Left lung (tissue), 10 donors: ENCODE results near the gene TTLL10. TPM values are rescaled to one million over a fixed set of nuclear protein-coding genes. Genes with fewer than 3 reads are reported as not detected.

Experiments used
- ATAC-seq: fragments of 200-7000 bp; cut with Tn5 transposase; one replicate; pipeline ENCODE4 v1.9.1; 2020; ENCODE audit warnings: moderate library complexity
- DNase-seq, 4 donors: peaks; one replicate each; pipeline ENCODE4 v3.0.0-alpha.2; 2013 to 2020
- H3K27ac ChIP-seq, 2 donors: fragments of 200-600 bp; sonication (generic) in 1 of 2; one replicate each; pipeline versions ENCODE4 v1.5.0 to v1.8.0; 2020 to 2021
- H3K27me3 ChIP-seq, 2 donors: fragments of 200-600 bp; sonication (generic) in 1 of 2; one replicate each; pipeline versions ENCODE4 v1.5.0 to v1.8.0; 2020 to 2021
- H3K36me3 ChIP-seq, 2 donors: fragments of 200-600 bp; sonication (generic) in 1 of 2; one replicate each; pipeline versions ENCODE4 v1.5.0 to v1.8.0; 2020 to 2021
- H3K4me1 ChIP-seq, 2 donors: fragments of 200-600 bp; one replicate each; pipeline ENCODE4 v1.8.0; 2021
- H3K4me3 ChIP-seq, 2 donors: fragments of 200-600 bp; sonication (generic) in 1 of 2; one replicate each; pipeline versions ENCODE4 v1.5.0 to v1.8.0; 2020 to 2021; ENCODE audit warnings: mild to moderate bottlenecking in 1 of 2
- H3K9me3 ChIP-seq, 2 donors: fragments of 200-600 bp; sonication (generic) in 1 of 2; one replicate each; pipeline versions ENCODE4 v1.5.0 to v1.8.0; 2020 to 2021
- intact Hi-C, 2 donors: fragments of 100-400 bp; cut with DNase I; formaldehyde crosslinking; loops; one replicate each; pipeline versions ENCODE4 v1.11.2 to v1.14.2; 2022
- polyA plus RNA-seq, 6 donors: library from polyadenylated mRNA; unstranded; fragments of 120-200 nt; gene quantifications; one replicate each; pipeline ENCODE4 v1.2.1, GENCODE V29; 2013; ENCODE audit not compliant: insufficient read length in 6 of 6
- total RNA-seq, 2 donors: library from RNA; stranded (reverse); fragmentation: NEBNext Ultra II Directional; extraction: Animal tissue kit (Norgen Biotek cat#: 25700); gene quantifications; one replicate each; pipeline ENCODE4 v1.2.1, GENCODE V29; 2021
- TF ChIP-seq, protein P1 (sequence below), 2 donors: fragments of 200-600 bp; sonication (generic) in 1 of 2; IDR thresholded peaks; one replicate each; pipeline versions ENCODE4 v1.5.0 to v1.8.0; 2021; ENCODE audit warnings: antibody characterized with exemption in 2 of 2
- donor health status: DM: no; HTN: yes; CAD: no.
- donor health status: DM: no; HTN: no; CAD: no.

The TTLL10 gene
- total and polyA plus RNA-seq, 8 donors, result 0.17 to 4.6 (median 1.7) TPM

DNA sequence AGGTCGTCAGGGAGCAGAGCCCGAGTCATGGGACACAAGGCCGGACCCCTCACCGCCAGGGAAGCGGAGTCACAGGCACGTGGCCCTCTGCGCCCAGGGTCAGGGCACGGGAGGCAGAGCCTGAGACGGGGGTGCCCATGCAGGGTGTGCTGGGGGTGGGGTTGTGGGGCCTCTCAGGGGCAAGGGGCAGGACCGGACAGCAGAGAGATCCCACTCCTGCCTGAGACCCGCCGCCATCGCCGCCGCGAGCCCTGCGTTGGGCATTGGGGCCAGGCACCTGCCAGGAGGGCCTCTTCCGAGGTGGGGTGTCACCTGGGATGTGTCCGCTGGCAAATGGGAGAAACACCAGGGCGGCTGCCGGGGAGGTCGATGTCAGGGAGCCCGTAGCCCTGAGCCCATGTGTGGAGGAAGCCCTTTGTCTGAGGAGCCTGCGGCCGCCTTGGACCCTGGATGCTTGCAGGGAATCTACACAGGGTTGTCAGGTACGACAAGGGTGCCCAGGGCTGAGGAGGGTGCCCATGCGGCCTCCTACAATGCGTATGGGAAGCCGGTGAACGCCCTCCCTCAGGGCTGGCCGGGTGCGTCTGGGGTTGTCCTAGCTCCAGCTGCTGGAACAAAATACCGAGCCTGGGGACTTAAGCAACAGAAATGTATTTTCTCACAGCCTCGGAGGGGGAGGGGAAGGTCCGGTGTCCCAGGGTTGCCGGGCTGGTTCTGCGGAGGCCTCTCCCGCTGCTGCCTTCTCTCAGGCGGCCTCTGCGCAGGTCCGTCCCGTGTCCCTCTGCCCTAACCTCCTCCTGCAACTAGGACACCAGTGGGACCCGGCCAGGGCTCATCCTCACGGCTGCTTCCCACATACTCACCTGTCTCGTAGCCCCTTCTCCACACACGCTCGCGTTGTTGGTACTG lies 41.4 kb upstream of the TTLL10 start:
- H3K27ac ChIP-seq, result no peak overlapping the region

DNA sequence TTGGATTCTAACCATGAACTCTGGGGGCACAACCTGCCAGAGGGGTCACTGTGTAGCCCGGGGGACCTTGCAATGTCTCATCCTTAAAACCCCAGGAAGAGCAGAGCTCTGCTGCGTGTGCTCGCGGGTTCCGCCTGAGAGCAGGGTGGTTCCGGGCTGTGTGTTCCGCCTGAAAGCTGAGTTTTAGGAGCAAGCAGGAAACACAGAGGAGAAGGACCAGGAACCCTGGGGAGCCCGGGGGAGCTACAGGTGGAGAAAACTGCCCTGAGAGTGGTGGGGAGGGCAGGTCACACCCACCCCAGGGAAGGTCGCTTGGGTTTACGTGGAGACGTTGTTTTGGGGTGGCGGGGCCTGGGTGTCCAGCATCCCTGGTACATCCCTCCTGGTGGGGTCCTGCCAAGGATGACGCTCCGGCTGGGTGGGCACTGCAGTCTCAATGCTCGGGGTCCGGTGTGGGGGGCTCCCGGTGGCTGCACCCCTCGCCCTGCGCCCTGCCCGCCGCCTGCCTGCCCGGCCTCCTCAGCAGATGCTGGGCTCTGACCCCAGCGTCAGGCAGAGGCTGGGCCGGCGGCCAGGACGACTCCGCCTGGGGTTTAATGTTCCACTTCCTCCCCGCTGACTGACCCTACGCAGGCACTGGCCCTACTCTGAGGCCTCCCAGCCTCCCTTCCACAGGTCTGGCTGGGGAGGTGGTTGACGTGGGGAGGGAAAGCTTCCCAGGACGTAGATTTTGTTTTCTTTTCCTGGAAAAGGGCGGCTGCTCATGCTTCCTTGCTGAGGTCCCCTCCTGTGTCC lies 40.5 kb upstream of the TTLL10 start:
- no peaks in the 10 kb centered on the region for H3K36me3 ChIP-seq
- no peak overlapping the region for H3K27ac ChIP-seq
- no peak overlapping the region for H3K4me3 ChIP-seq
- ATAC-seq (no peak), DNase-seq (peak in 2 of 4 donors; percentile 61 to 77)
- peaks cover 0 to 14% of the 10 kb centered on the region in 2 donors for H3K4me1 ChIP-seq
- TF ChIP-seq, protein P1, sequence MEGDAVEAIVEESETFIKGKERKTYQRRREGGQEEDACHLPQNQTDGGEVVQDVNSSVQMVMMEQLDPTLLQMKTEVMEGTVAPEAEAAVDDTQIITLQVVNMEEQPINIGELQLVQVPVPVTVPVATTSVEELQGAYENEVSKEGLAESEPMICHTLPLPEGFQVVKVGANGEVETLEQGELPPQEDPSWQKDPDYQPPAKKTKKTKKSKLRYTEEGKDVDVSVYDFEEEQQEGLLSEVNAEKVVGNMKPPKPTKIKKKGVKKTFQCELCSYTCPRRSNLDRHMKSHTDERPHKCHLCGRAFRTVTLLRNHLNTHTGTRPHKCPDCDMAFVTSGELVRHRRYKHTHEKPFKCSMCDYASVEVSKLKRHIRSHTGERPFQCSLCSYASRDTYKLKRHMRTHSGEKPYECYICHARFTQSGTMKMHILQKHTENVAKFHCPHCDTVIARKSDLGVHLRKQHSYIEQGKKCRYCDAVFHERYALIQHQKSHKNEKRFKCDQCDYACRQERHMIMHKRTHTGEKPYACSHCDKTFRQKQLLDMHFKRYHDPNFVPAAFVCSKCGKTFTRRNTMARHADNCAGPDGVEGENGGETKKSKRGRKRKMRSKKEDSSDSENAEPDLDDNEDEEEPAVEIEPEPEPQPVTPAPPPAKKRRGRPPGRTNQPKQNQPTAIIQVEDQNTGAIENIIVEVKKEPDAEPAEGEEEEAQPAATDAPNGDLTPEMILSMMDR (IDR thresholded peaks at IDR 0.05), result no peak
- peaks cover 14 to 30% of the 10 kb centered on the region in 2 donors for H3K27me3 ChIP-seq
- H3K9me3 ChIP-seq, result no peaks in the 10 kb centered on the region
- intact Hi-C loops, result no loop called here

More for the DNA sequence above, 41.4 kb upstream of the TTLL10 start:
- DNase-seq, result peak in 2 of 4 donors; percentile 66 to 82
- no peaks in the 10 kb centered on the region for H3K9me3 ChIP-seq
- H3K4me1 ChIP-seq, result peaks cover 0 to 9% of the 10 kb centered on the region in 2 donors
- H3K27me3 ChIP-seq, result peaks cover 6 to 21% of the 10 kb centered on the region in 2 donors
- H3K36me3 ChIP-seq, result no peaks in the 10 kb centered on the region
- ATAC-seq, result peak; percentile 42
- TF ChIP-seq, protein P1 (IDR thresholded peaks at IDR 0.05), result no peak
- H3K4me3 ChIP-seq, result no peak overlapping the region
- intact Hi-C loops, result no loop called here

DNA sequence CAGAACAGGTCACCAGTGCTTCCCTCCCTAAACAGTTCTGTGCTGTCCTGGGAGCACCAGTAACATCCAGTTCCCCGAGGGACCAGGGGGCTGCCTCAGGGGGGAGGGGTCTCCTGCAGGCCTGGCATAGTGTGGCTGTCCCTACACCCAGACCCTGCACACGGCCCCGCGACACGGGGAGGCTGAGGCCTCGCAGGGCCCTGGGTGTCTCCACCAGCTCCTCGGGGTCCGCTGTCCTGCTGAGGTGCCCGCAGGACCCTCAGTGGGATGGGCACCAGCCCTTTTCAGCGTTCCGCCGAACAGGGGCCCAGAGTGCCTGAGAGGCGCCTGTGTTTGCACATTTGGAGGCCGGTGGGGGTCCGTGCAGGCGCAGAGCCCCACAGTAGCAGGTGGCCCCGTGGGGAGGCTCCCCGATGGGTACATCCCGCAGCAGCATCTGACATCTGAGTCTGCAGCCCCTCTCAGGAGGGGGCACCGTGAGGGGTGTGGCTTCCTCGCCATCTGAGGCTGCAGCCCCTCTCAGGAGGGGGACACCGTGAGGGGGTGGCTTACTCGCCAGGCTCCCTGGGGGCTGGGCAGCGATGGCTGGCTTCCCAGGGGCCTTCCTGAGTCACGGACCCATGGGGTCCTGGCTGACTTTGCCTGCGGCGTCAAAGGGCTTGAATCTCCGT lies 39.2 kb upstream of the TTLL10 start:
- Histone ChIP-seq H3K36me3 (no peaks in the 10 kb centered on the region), H3K4me3 (no peak overlapping the region), H3K4me1 (peaks cover 0 to 14% of the 10 kb centered on the region in 2 donors), H3K27ac (no peak overlapping the region), H3K27me3 (peaks cover 14 to 37% of the 10 kb centered on the region in 2 donors), H3K9me3 (no peaks in the 10 kb centered on the region)
- TF ChIP-seq, protein P1 (IDR thresholded peaks at IDR 0.05), result no peak
- DNase-seq (no peak), ATAC-seq (no peak)
- intact Hi-C loops, result no loop called here

DNA sequence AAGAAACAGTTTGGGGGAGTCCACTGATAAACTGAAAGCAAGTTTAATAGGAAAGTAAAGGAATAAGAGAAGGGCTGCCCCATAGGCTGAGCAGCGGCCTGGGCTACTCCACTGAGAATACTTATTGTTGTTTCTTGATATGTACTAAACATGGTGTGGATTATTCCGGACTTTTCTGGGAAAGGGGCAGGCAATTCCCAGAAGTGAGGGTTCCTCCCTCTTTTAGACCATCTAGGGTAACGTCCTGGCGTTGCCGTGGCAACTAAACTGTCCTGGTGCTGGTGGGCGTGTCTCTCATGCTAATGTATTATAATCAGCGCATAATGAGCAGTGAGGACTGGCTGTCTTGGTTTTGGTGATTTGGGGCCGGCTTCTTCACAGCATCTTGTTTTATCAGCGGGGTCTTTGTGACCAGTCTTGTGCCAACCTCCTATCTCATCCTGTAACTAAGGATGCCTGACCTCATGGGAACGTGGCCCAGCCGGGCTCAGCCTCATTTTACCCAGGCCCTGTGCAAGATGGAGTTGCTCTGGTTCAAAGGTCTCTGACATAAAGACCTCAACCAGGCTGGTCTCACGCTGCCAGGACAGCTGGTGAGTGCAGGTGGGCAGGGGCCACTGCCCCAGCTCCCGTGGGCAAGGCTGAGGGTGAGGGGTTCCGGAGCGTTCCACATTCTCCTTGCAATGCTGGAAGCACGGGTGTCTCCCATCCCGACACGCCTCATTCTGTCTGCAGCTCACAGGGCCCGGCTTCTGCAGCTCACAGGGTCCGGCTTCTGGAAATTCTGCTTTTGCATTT lies 38.1 kb upstream of the TTLL10 start:
- ATAC-seq (no peak), DNase-seq (peak in 1 of 4 donors; percentile 78)
- Histone ChIP-seq H3K9me3 (no peaks in the 10 kb centered on the region), H3K4me1 (peaks cover 0 to 14% of the 10 kb centered on the region in 2 donors), H3K36me3 (no peaks in the 10 kb centered on the region), H3K27ac (no peak overlapping the region), H3K4me3 (no peak overlapping the region), H3K27me3 (peaks cover 14 to 34% of the 10 kb centered on the region in 2 donors)
- intact Hi-C loops, result no loop called here
- TF ChIP-seq, protein P1 (IDR thresholded peaks at IDR 0.05), result no peak
